Measurements from ENCODE around the gene CRTAC1. TPM values are rescaled to one million over a fixed set of nuclear protein-coding genes. Genes with fewer than 3 reads are reported as not detected.

The CRTAC1 gene
- total RNA-seq, 4 donors from 2014 or later, result 17.5 to 35.1 (median 22.9) TPM

DNA sequence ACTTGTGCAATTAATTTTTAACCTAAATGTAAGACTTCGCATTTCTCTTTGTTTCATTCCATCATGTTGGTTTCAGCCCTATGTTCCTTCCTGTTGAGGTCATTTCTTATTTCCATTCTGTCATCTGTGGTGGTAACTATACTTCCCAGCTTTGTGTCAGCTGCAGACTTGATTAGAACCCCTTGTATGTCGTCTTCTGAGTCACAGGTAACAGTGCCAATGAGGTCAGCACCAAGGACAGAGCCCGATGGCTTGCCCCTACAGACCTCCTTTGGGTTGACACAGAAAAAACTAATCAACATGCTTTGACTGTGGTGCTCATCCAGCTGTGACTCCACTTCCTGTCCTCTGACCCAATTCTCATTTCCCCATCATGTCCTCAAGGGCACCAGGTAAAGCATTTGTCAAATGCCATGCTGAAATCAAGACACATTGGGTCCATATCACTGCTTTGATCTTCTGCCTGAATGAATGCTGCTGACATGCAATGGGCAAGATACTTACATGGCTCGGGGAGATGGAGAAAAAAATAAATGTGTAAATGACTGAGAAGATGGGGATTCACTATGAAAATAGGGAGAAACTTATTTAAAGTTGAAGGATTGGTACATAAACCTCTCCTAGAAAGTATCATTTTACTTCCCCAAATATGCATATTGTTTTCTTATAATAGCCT is 25.6 kb upstream of the CRTAC1 start:
- Histone ChIP-seq H3K27me3 (peaks cover 0 to 11% of the 10 kb centered on the region in 2 donors), H3K4me3 (no peak overlapping the region), H3K4me1 (peaks cover 0 to 10% (median 4%) of the 10 kb centered on the region in 4 donors), H3K9me3 (no peaks in the 10 kb centered on the region), H3K27ac (no peak overlapping the region), H3K36me3 (no peaks in the 10 kb centered on the region)
- DNase-seq (ENCODE audit: low spot score in 2 of 2), result no peak
- 43 to 44% methylated on average over 4 of the region's 4 CpGs for WGBS, 2 donors
- TF ChIP-seq EP300 (IDR thresholded peaks at IDR 0.05) (no peak), POLR2A (IDR thresholded peaks at IDR 0.05) (no peak)
- TF ChIP-seq, protein P1, sequence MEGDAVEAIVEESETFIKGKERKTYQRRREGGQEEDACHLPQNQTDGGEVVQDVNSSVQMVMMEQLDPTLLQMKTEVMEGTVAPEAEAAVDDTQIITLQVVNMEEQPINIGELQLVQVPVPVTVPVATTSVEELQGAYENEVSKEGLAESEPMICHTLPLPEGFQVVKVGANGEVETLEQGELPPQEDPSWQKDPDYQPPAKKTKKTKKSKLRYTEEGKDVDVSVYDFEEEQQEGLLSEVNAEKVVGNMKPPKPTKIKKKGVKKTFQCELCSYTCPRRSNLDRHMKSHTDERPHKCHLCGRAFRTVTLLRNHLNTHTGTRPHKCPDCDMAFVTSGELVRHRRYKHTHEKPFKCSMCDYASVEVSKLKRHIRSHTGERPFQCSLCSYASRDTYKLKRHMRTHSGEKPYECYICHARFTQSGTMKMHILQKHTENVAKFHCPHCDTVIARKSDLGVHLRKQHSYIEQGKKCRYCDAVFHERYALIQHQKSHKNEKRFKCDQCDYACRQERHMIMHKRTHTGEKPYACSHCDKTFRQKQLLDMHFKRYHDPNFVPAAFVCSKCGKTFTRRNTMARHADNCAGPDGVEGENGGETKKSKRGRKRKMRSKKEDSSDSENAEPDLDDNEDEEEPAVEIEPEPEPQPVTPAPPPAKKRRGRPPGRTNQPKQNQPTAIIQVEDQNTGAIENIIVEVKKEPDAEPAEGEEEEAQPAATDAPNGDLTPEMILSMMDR (IDR thresholded peaks at IDR 0.05), result no peak

DNA sequence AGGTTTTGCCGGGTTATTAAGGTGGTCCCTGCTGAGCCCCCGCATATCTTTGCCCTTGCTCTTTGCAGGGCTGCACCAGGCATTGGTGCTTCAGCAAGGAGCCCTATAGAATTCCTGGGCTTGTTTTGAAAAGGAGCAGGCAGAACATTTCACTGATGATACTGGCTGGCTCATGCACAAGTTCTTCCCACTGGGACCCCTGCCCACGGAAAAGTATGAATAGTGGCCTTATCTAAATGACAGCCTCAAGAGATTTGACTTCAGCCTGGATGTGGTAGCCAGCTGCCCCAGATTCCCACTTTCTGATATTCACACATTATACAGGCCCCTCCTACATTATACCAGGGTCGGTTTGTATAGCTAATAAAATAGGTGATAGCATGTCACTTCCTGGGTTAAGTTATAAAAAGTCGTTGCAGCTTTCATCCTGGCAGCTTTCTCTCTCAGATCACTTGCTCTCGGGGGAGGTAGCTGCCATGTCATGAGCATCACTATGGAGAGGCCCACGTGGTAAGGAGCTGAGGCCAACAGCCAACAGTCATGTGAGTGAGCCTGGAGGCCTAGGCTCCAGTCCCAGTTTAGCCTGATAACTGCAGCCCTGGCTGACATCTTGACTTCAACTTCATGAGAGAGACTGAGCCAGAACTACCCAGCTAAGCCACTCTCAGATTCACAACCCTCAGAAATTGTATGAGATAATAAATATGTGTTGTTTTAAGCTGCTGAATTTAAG is 16.8 kb upstream of the CRTAC1 start:
- DNase-seq (ENCODE audit: low spot score in 2 of 2), result no peak
- TF ChIP-seq, protein P1 (IDR thresholded peaks at IDR 0.05), result no peak
- TF ChIP-seq EP300 (IDR thresholded peaks at IDR 0.05) (no peak), POLR2A (IDR thresholded peaks at IDR 0.05) (no peak)
- WGBS, 2 donors, result 27 to 30% methylated on average over 7 of the region's 7 CpGs

DNA sequence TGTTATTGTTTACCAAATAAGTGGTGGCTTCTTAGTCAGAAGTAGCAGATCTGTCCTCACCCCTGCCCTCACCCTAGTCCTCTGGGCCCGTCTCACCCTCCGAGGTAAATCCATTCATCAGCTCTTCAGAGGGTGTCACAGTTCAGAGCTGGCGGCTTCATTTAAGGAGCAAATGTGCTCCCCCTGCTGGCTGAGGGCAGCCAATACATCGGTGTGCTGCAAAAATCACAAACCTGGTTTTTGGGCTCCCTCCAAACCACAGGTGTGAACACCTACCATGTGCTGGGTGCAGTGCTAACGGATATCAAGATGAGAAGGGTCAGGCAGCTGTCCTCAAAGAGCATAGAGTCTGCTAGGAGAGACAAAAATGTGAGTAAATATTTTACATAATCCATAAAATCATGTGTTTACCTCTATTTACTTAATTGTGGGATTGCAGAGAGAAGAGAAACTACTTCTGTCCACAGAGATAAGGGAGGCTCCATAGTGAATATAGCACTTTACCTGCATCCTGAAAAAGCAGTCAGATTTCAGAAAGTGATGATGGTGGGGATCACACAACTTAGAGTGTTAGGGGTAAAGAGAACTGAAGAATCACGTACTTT is 15.5 kb upstream of the CRTAC1 start:
- 11 to 19% methylated on average over 6 of the region's 6 CpGs for WGBS, 2 donors
- peak in 1 of 2 donors; percentile 40 for DNase-seq (ENCODE audit: low spot score in 2 of 2)
- H3K4me1 ChIP-seq, result peaks cover 0 to 7% (median 0%) of the 10 kb centered on the region in 4 donors
- TF ChIP-seq POLR2A (IDR thresholded peaks at IDR 0.05), result no peak
- TF ChIP-seq, protein P1 (IDR thresholded peaks at IDR 0.05), result peak; percentile 69 to 91 (median 81)
- H3K9me3 ChIP-seq, result no peaks in the 10 kb centered on the region
- no peak overlapping the region for H3K4me3 ChIP-seq
- H3K36me3 ChIP-seq, result no peaks in the 10 kb centered on the region
- H3K27me3 ChIP-seq, result no peaks in the 10 kb centered on the region
- H3K27ac ChIP-seq, result no peak overlapping the region

More for the DNA sequence above, 16.8 kb upstream of the CRTAC1 start:
- Histone ChIP-seq H3K27ac (peak overlapping the region in 2 of 4 donors; percentile 23 to 27), H3K36me3 (no peaks in the 10 kb centered on the region), H3K27me3 (no peaks in the 10 kb centered on the region), H3K4me1 (peaks cover 0 to 7% (median 0%) of the 10 kb centered on the region in 4 donors), H3K4me3 (no peak overlapping the region), H3K9me3 (no peaks in the 10 kb centered on the region)

DNA sequence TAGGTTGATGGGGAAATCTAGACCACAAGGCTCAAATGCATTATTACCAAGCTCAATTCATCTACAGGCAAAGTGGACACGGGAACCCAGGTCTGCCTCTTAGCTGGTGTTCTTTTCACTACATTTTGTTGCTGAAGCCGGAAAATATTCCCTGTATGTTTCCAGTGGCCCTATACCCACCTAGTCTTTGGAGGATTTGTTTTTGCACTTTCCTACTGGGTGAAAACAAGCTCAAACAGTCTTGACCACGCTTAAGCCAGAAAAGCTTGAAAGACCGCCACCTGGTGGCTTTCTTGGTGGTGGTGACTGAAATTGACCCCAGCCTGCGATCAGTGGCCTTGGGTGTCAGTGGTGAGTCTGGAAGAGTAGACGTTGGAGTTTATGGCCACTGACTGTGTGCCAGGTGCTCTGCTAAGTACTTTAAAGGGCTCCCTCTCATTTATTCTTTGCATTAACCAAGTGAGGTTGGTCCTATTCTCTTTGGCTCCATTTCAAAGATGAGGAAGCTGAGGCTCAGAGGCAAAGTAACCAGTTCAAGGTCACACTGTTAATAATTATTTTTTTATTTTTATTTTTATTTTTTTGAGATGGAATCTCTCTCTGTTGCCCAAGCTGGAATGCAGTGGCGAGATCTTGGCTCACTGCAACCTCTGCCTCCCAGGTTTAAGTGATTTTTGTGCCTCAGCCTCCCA is 11.1 kb upstream of the CRTAC1 start:
- H3K36me3 ChIP-seq, result no peaks in the 10 kb centered on the region
- no peak overlapping the region for H3K27ac ChIP-seq
- peak; percentile 47 to 69 for DNase-seq (ENCODE audit: low spot score in 2 of 2)
- WGBS, 2 donors, result 20 to 22% methylated on average over 7 of the region's 7 CpGs
- peaks cover 0 to 26% of the 10 kb centered on the region in 2 donors for H3K27me3 ChIP-seq
- no peaks in the 10 kb centered on the region for H3K9me3 ChIP-seq
- no peak for TF ChIP-seq EP300 (IDR thresholded peaks at IDR 0.05)
- TF ChIP-seq, protein P1 (IDR thresholded peaks at IDR 0.05), result peak; percentile 54 to 71 (median 60)
- no peak overlapping the region for H3K4me3 ChIP-seq
- H3K4me1 ChIP-seq, result peaks cover 0 to 8% (median 0%) of the 10 kb centered on the region in 4 donors
